CD4-positive, alpha-beta T cell treated with Interleukin-17A for 1 hour (primary cell): ENCODE results near the gene IGDCC3.

Experiments used
- DNase-seq: peaks from one replicate; pipeline ENCODE4 v3.0.0-alpha.2; 2020

IGDCC3 gene

GRCh38 chr15:65377976-65378366 lies at the start of gene IGDCC3:
Gene IGDCC3, minus strand, starts transcription at chr15:65378002. Its CDS starts 214 bp downstream, at chr15:65377788.
- DNase-seq: no peak

- DNase-seq: no peak
These were observed 48.5 kb upstream of the IGDCC3 start for GRCh38 chr15:65426216-65426853.

GRCh38 chr15:65424683-65425082 lies 46.9 kb upstream of the IGDCC3 start:
- no peak for DNase-seq

- no peak for DNase-seq
These were observed 46.3 kb upstream of the IGDCC3 start for GRCh38 chr15:65423976-65424679.

GRCh38 chr15:65423150-65423975 lies 45.6 kb upstream of the IGDCC3 start:
- no peak for DNase-seq

- DNase-seq: no peak
These were observed 43.8 kb upstream of the IGDCC3 start for GRCh38 chr15:65421360-65422215.

GRCh38 chr15:65420975-65421359 lies 43.2 kb upstream of the IGDCC3 start:
- no peak for DNase-seq

GRCh38 chr15:65418596-65418995 lies 40.8 kb upstream of the IGDCC3 start:
- DNase-seq: no peak

GRCh38 chr15:65416845-65417416 lies 39.1 kb upstream of the IGDCC3 start:
- no peak for DNase-seq

- no peak for DNase-seq
These were observed 37.2 kb upstream of the IGDCC3 start for GRCh38 chr15:65414841-65415621.

GRCh38 chr15:65413760-65414144 lies 36.0 kb upstream of the IGDCC3 start:
- DNase-seq: no peak

GRCh38 chr15:65413051-65413759 lies 35.4 kb upstream of the IGDCC3 start:
- DNase-seq: no peak

- DNase-seq: no peak
These were observed 34.8 kb upstream of the IGDCC3 start for GRCh38 chr15:65412556-65412955.

- no peak for DNase-seq
These were observed 33.8 kb upstream of the IGDCC3 start for GRCh38 chr15:65411465-65412071.

- DNase-seq: no peak
These were observed 33.2 kb upstream of the IGDCC3 start for GRCh38 chr15:65410972-65411371.

- DNase-seq: no peak
These were observed 32.2 kb upstream of the IGDCC3 start for GRCh38 chr15:65410036-65410435.

- DNase-seq: no peak
These were observed 31.3 kb upstream of the IGDCC3 start for GRCh38 chr15:65409036-65409631.

- no peak for DNase-seq
These were observed 30.7 kb upstream of the IGDCC3 start for GRCh38 chr15:65408324-65409035.

- DNase-seq: no peak
These were observed 28.7 kb upstream of the IGDCC3 start for GRCh38 chr15:65406424-65407000.
